WTC11 (cell line): ENCODE data around the gene SOX18.

Experiments
- CTCF ChIP-seq: fragments of 200-600 bp; IDR thresholded peaks from 2 replicates; pipeline ENCODE4 v1.8.0; 2022; ENCODE audit warnings: antibody characterized with exemption
- ERG ChIP-seq: fragments of 250-450 bp; sonication (Bioruptor Pico); IDR thresholded peaks from 2 replicates; pipeline ENCODE4 v1.8.0; 2021; ENCODE audit warnings: mild to moderate bottlenecking
- FOXP1 ChIP-seq: sonication (generic); formaldehyde crosslinking; IDR thresholded peaks from 2 replicates; pipeline ENCODE4 v1.8.0; 2022; ENCODE audit warnings: missing genetic modification reagents, mild to moderate bottlenecking, moderate library complexity, borderline replicate concordance
- JUN ChIP-seq: sonication (generic); formaldehyde crosslinking; IDR thresholded peaks from 2 replicates; pipeline ENCODE4 v1.8.0; 2023; ENCODE audit warnings: mild to moderate bottlenecking, missing genetic modification reagents
- MAX ChIP-seq: sonication (generic); formaldehyde crosslinking; IDR thresholded peaks from 2 replicates; pipeline ENCODE4 v1.8.0; 2022; ENCODE audit warnings: mild to moderate bottlenecking, missing genetic modification reagents
- RORB ChIP-seq: fragments of 250-450 bp; sonication (Bioruptor Pico); IDR thresholded peaks from 2 replicates; pipeline ENCODE4 v1.9.0; 2021; ENCODE audit warnings: mild to moderate bottlenecking
- SP1 ChIP-seq: sonication (generic); formaldehyde crosslinking; conservative IDR thresholded peaks from 2 replicates; pipeline ENCODE4 v1.8.1; 2022; ENCODE audit warnings: missing genetic modification reagents
- TEAD4 ChIP-seq: sonication (generic); formaldehyde crosslinking; IDR thresholded peaks from 2 replicates; pipeline ENCODE4 v1.8.0; 2022; ENCODE audit warnings: mild to moderate bottlenecking, missing genetic modification reagents
- ZNF138 ChIP-seq: sonication (generic); formaldehyde crosslinking; conservative IDR thresholded peaks from 2 replicates; pipeline ENCODE4 v1.8.1; 2022; ENCODE audit warnings: mild to moderate bottlenecking, moderate library complexity, missing genetic modification reagents

- TF ChIP-seq CTCF (no peak), ERG (CRISPR knock-in tag) (no peak), JUN (CRISPR knock-in tag) (no peak), RORB (CRISPR knock-in tag) (no peak), ZNF138 (no peak), FOXP1 (CRISPR knock-in tag) (no peak), MAX (CRISPR knock-in tag) (no peak), SP1 (CRISPR knock-in tag) (no peak), TEAD4 (no peak)
These were observed 18.4 kb upstream of the SOX18 start for GRCh38 chr20:64067733-64068307.
